Amniotic epithelial cell (primary cell): ENCODE measurements around the gene RANBP1.

Source experiments
- DNase-seq: peaks from one replicate; pipeline ENCODE4 v3.0.0-alpha.2; 2010; ENCODE audit warnings: low read depth

RANBP1 gene

DNA sequence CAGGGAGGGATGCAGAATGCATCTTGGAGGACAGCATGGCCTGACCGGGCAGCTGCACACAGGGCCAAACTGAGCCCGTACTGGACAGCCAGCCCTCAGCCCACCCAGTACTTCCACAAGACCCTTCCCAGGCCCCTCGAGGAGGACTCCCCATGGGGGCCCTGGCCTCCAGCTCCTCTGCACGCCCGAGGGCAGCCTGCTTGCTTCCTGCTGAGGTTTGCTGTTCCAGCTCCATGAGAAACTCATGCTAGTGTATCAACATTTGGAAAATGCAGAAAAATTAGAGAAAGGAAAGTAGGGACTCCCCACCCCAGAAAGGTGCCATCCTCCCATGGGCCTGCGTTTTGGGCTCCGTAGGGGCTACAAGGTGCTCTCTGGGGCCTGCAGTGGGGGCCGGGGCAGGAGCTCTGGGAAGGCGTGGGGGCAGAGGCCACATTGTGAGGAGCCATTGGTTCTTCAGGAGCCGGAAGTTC is 56.3 kb downstream of the RANBP1 start:
- DNase-seq: no peak

DNA sequence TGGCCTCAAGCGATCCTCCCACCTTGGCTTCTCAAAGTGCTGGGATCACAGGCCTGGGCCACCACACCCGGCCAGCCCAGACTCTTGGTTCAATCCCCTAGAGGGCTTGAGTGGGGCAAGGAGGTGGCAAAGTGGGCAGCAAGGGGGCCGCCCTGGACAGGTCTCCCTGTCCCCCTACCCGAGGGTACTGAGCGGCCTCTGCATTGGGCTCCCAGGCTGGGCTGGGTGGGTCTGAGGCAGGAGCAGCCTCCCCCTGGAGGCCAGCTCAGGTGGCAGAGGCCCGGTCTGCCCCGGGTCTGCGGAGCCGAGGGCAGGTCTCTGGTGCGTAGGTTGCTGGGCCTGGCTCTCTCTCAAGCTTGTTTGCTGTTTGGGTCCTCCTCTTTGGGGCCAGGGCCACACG is 57.3 kb downstream of the RANBP1 start:
- DNase-seq: no peak

DNA sequence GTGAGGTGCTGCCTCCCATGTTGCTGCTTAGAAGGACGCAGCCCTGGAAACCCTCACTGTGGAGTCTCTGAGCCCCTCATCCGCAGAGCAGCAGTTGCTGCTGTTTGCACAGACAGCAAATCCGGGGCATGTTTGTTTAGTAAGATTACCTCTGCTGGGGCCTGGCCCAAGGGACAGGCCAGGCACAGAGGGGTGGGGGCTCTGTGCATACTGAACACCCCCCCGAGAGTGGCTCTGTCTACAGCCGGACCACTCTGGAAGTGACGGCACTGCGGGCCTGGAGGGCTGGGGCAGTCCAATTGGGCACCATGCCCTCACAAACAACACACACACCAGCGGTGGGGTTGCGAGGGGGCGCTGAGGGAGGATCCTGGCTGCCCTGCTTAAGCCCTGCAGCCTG is 57.9 kb downstream of the RANBP1 start:
- DNase-seq: no peak

DNA sequence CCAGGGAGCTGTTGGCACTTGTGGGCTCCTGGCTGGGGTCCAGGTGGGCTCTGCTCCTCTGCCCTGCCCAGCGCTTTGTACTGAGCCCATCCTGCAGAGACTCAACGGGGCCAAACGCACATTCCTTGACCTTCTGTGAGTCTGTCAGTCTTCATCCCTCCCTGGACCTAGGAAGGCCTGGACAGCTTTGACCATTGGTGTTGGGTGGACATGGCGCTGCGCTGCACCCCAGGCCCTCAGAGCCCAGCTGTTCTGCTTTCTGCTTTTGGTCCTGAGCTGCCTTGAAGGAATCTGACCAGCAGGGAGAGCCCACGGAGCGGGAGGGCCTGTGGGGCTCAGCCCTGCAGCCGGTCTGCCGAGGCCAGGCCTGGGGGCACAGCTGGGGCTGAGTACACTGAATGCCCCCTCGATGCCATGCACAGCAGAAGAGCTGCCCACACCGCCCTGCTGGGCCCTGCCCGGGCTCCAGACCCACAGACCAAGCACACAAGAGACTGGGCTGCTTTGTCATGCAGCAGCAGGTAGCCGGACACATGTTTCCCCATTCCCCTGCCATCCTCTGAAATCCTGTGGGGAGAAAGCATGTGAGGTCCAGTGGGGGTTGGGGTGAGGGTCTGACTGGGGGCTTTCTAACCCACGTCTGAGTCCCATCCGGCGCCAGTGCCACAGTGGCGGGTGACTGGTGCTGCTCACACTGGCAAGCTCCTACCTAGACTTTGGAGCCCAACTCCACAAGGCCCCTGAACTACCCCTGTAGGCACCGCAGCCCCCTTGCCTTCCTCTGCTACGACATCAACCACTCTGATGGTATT is 59.1 kb downstream of the RANBP1 start:
- no peak for DNase-seq

DNA sequence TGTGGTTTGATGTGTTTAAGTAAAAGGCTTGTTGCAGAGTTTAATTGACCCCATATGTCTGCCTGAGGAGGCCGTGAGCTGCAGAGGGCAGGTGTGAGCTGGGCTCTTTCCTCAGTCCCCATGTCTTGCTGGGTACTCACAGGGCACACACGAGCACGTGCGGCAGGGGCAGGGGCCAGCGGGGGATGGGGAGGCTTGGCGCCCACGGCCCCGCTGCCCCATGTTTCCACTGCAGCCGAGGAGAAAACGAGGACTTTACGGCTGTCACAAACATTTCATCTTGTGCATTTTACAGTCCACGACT is 59.6 kb downstream of the RANBP1 start:
- DNase-seq: no peak

DNA sequence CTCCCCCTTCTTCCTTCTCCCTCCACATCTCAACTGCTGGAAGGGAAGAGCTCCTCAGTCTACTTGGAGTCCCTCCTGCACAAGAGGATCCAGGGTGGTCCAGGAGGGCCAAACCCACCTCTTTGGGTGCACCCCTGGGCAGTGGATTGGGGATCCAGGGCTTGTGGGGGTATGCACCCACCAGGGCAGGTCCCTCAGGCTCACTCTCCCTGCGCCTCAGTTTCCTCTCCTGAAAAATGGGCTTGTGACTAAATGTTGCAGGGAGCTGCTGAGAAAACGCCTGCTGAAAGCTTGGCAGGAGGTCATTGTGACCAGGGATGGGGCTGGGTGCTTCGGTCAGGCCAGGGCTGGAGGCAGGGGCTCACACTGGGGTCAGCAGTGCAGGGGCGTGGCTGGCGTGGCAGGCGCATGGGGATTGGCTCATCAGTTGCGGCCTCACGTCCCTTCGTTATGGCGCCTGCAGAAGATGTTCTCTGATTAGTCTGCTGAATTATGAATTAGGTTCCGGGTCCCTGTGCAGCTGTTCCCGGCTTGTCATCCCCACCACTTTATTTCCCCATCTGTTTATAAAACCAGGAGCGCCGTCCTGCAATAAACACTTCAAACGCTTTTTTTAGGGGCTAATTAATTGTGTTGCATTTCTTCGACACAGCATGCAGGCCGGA is 60.6 kb downstream of the RANBP1 start:
- no peak for DNase-seq
